Activated CD8-positive, alpha-beta T cell treated with anti-CD3 and anti-CD28 coated beads for 36 hours (primary cell): ENCODE results near the gene CCSAP. TPM values are rescaled to one million over a fixed set of nuclear protein-coding genes. Genes with fewer than 3 reads are reported as not detected.

Source experiments
- ATAC-seq: fragments of 200-7000 bp; cut with Tn5 transposase; one replicate; pipeline ENCODE4 v1.10.0; 2021; ENCODE audit warnings: mild to moderate bottlenecking, moderate library complexity
- CTCF ChIA-PET: fragments of 350-600 bp; sonication (Branson Sonifier 250); formaldehyde crosslinking; loops from one replicate; lab custom pipeline; 2021; ENCODE audit warnings: antibody characterized with exemption; lab: Charles Lee
- POLR2A ChIA-PET: fragments of 350-600 bp; sonication (Branson Sonifier 250); formaldehyde crosslinking; loops from one replicate; lab custom pipeline; 2021; ENCODE audit warnings: antibody characterized with exemption; lab: Charles Lee
- DNase-seq: peaks from one replicate; pipeline ENCODE4 v3.0.0-alpha.2; 2020
- H3K27ac Mint-ChIP-seq: one replicate; pipeline ENCODE4 v1.8.0; 2021; ENCODE audit warnings: mild to moderate bottlenecking, mixed read lengths
- H3K27me3 Mint-ChIP-seq: one replicate; pipeline ENCODE4 v1.8.0; 2021; ENCODE audit warnings: mixed read lengths
- H3K36me3 Mint-ChIP-seq: one replicate; pipeline ENCODE4 v1.8.0; 2021; ENCODE audit warnings: low read depth, mixed read lengths
- H3K4me1 Mint-ChIP-seq: one replicate; pipeline ENCODE4 v1.8.0; 2021; ENCODE audit warnings: low read depth, mixed read lengths
- H3K4me3 Mint-ChIP-seq: one replicate; pipeline ENCODE4 v1.8.0; 2021; ENCODE audit warnings: mild to moderate bottlenecking, moderate library complexity, mixed read lengths
- H3K9me3 Mint-ChIP-seq: one replicate; pipeline ENCODE4 v1.8.0; 2021; ENCODE audit warnings: mixed read lengths
- intact Hi-C: fragments of 100-400 bp; cut with micrococcal nuclease; formaldehyde crosslinking; loops from one replicate; pipeline ENCODE4 v1.10.0; 2022
- total RNA-seq, 2 experiments: library from RNA; stranded (reverse); gene quantifications; one replicate each; pipeline ENCODE4 v1.2.3, GENCODE V29; 2021
- TF ChIP-seq, protein P1 (sequence below): fragments of 200-600 bp; IDR thresholded peaks from one replicate; pipeline ENCODE4 v1.8.0; 2022; ENCODE audit warnings: antibody characterized with exemption, mild to moderate bottlenecking

Gene CCSAP
- total RNA-seq, 2 experiments from 2014 or later, result 9.9 to 10.8 TPM

DNA sequence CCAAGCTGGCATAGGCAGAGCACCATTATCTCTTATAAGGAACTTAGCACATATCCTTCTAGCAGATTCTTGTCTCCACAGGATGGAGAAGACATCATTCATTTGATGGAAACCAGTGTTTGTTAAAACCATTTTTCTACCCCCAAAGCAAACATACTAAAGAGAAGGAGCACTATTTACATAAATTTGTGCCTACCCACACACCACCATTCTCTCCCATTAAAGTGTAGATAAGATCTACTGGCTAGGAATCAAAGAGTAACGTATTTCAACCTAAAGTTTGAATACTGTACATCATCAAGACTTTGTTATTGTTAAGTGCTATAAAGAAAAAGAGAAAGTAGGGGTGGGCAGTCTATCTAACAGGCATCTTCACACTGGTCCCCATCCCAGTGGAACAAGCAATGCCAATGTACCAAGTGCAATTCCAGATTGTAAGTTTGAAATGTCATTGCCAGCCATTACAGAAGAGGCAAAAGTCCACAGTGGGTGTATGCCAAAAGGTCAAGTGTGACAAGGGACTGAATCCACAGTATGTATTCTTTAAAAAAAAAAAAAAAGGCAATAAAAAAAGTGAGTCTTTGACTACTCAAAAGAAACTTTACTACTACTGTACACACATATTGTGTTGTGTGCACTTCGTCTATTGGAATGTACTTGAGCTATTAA, 18.8 kb downstream of the CCSAP start:
- Mint-ChIP-seq H3K27ac (no peak overlapping the region), H3K9me3 (no peaks in the 10 kb centered on the region), H3K4me1 (peaks cover 15% of the 10 kb centered on the region), H3K27me3 (no peaks in the 10 kb centered on the region), H3K36me3 (peaks cover 33% of the 10 kb centered on the region), H3K4me3 (no peak overlapping the region)
- ATAC-seq (no peak), DNase-seq (no peak)
- ChIA-PET POLR2A (no interaction called here), CTCF (interaction anchor here (1.1 kb wide), 1 partner anchor 84 kb away, joined by 3 read pairs; no protein-coding TSS in a partner anchor)
- intact Hi-C loops, result no loop called here
- TF ChIP-seq, protein P1, sequence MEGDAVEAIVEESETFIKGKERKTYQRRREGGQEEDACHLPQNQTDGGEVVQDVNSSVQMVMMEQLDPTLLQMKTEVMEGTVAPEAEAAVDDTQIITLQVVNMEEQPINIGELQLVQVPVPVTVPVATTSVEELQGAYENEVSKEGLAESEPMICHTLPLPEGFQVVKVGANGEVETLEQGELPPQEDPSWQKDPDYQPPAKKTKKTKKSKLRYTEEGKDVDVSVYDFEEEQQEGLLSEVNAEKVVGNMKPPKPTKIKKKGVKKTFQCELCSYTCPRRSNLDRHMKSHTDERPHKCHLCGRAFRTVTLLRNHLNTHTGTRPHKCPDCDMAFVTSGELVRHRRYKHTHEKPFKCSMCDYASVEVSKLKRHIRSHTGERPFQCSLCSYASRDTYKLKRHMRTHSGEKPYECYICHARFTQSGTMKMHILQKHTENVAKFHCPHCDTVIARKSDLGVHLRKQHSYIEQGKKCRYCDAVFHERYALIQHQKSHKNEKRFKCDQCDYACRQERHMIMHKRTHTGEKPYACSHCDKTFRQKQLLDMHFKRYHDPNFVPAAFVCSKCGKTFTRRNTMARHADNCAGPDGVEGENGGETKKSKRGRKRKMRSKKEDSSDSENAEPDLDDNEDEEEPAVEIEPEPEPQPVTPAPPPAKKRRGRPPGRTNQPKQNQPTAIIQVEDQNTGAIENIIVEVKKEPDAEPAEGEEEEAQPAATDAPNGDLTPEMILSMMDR, result no peak

DNA sequence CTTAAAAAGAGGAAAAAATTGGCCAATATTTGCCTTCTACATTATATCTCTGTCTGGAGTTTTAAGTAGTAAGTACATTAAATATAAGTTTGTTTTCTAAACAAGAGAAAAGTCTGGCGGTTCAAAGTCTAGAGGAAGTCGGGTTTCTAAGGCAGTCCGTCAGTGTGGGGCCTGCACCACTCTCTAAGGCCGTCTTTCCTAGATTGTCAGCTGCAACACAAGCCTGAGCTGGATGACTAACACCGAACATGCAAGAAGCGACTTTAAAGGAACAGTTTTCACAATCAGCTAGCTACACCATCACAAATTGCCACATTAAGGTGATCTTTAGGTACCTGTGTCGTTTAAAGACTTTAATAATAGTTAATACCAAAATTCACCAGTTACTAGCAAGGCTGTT, 19.6 kb downstream of the CCSAP start:
- ATAC-seq (no peak), DNase-seq (no peak)
- POLR2A ChIA-PET, result no interaction called here
- intact Hi-C loops, result no loop called here
- H3K27ac Mint-ChIP-seq, result no peak overlapping the region
- H3K9me3 Mint-ChIP-seq, result no peaks in the 10 kb centered on the region
- H3K4me3 Mint-ChIP-seq, result no peak overlapping the region
- no peaks in the 10 kb centered on the region for H3K27me3 Mint-ChIP-seq
- peaks cover 15% of the 10 kb centered on the region for H3K4me1 Mint-ChIP-seq
- CTCF ChIA-PET, result interaction anchor here (1.1 kb wide), 1 partner anchor 85 kb away, joined by 3 read pairs; no protein-coding TSS in a partner anchor
- TF ChIP-seq, protein P1, result no peak
- H3K36me3 Mint-ChIP-seq, result peaks cover 34% of the 10 kb centered on the region

GRCh38 chr1:229319487-229319886, 23.4 kb downstream of the CCSAP start:
- TF ChIP-seq, protein P1, result no peak
- intact Hi-C loops, result no loop called here
- ChIA-PET POLR2A (interaction anchor here (0.7 kb wide), 1 partner anchor 420 kb away, joined by 3 read pairs; no protein-coding TSS in a partner anchor), CTCF (no interaction called here)
- Mint-ChIP-seq H3K27ac (no peak overlapping the region), H3K4me3 (no peak overlapping the region), H3K27me3 (no peaks in the 10 kb centered on the region), H3K9me3 (no peaks in the 10 kb centered on the region), H3K4me1 (no peaks in the 10 kb centered on the region), H3K36me3 (peaks cover 21% of the 10 kb centered on the region)
- ATAC-seq (no peak), DNase-seq (no peak)

- POLR2A ChIA-PET, result no interaction called here
- H3K9me3 Mint-ChIP-seq, result no peaks in the 10 kb centered on the region
- intact Hi-C loops, result no loop called here
- ATAC-seq (no peak), DNase-seq (no peak)
- peaks cover 14% of the 10 kb centered on the region for H3K36me3 Mint-ChIP-seq
- no peaks in the 10 kb centered on the region for H3K4me1 Mint-ChIP-seq
- CTCF ChIA-PET, result no interaction called here
- no peak overlapping the region for H3K4me3 Mint-ChIP-seq
- no peak overlapping the region for H3K27ac Mint-ChIP-seq
- H3K27me3 Mint-ChIP-seq, result no peaks in the 10 kb centered on the region
- TF ChIP-seq, protein P1, result no peak
Measured at GRCh38 chr1:229318056-229318455, 24.8 kb downstream of the CCSAP start.

DNA sequence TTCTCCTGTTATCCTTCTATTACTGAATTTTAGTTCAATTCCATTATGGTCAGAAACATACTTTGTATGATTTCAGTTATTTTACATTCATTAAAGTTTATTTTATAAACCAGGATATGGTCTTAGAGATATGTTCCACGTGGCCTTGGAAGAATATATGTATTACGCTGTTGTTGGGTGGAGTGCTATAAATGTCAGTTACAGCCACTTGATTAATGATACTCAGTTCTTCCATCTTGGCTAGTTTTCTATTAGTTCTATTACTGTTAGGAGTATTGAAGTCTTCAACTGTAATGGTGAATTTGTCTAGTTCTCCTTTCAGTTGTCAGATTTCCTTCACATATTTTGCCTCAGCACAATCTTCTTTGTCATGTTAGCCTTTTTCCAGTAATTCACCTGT, 26.7 kb downstream of the CCSAP start:
- Mint-ChIP-seq H3K9me3 (no peaks in the 10 kb centered on the region), H3K27ac (no peak overlapping the region), H3K4me3 (no peak overlapping the region), H3K36me3 (peaks cover 11% of the 10 kb centered on the region), H3K27me3 (no peaks in the 10 kb centered on the region), H3K4me1 (no peaks in the 10 kb centered on the region)
- ChIA-PET CTCF (no interaction called here), POLR2A (interaction anchor here (0.6 to 1.3 kb wide), 2 partner anchors 23 to 446 kb away, joined by 3 read pairs; no protein-coding TSS in a partner anchor)
- ATAC-seq (no peak), DNase-seq (no peak)
- TF ChIP-seq, protein P1, result no peak
- intact Hi-C loops, result no loop called here
